ENCODE measurements around the gene MXI1. TPM values are rescaled to one million over a fixed set of nuclear protein-coding genes. Genes with fewer than 3 reads are reported as not detected.

Gene MXI1
- total and polyA plus RNA-seq, 2 donors (not counting 1 experiment from before 2014, with no cell fraction given), result 12.0 to 32.4 TPM

- H3K9me3 Mint-ChIP-seq (ENCODE audit: insufficient read depth), result no peaks in the 10 kb centered on the region
- Histone ChIP-seq H3K4me3 (ENCODE audit: control extremely low read depth in 1 of 5, extremely low read depth in 1 of 5, insufficient read depth in 1 of 5, low read depth in 2 of 5, low read length in 4 of 5) (no peak overlapping the region), H2AFZ (ENCODE audit: insufficient read depth, low read depth, low read length, poor library complexity, severe bottlenecking) (no peak overlapping the region), H3K9ac (ENCODE audit: low read length) (no peak overlapping the region), H3K27me3 (replicated peaks in 1 of 4; ENCODE audit: control extremely low read depth in 1 of 4, control insufficient read depth in 3 of 4, insufficient read depth in 4 of 4, low read length in 3 of 4) (peaks cover 0 to 60% (median 29%) of the 10 kb centered on the region in 4 experiments), H3K4me2 (replicated peaks; ENCODE audit: low read depth, low read length, poor library complexity, severe bottlenecking) (no peak overlapping the region), H3K36me3 (replicated peaks in 1 of 2; ENCODE audit: control extremely low read depth in 1 of 2, control insufficient read depth in 1 of 2, extremely low read depth in 1 of 2, insufficient read depth in 2 of 2, low read length in 1 of 2) (no peaks in the 10 kb centered on the region), H3K4me1 (ENCODE audit: control insufficient read depth in 2 of 2, insufficient read depth in 2 of 2, low read length in 2 of 2) (peaks cover 15 to 19% of the 10 kb centered on the region in 2 donors), H4K20me1 (ENCODE audit: control insufficient read depth, insufficient read depth, low read length, poor library complexity, severe bottlenecking) (no peaks in the 10 kb centered on the region), H3K27ac (ENCODE audit: low read length in 2 of 2) (no peak overlapping the region), H3K9me3 (ENCODE audit: control extremely low read depth in 1 of 3, control insufficient read depth in 2 of 3, insufficient read depth in 1 of 3, low read length in 2 of 3) (no peaks in the 10 kb centered on the region), H3K79me2 (ENCODE audit: control insufficient read depth, insufficient read depth, low read length) (no peaks in the 10 kb centered on the region)
- no peak overlapping the region for H3K27ac Mint-ChIP-seq
- POLR2A ChIA-PET, result no interaction called here
- H3K4me3 Mint-ChIP-seq, result no peak overlapping the region
- no peak for DNase-seq
- TF ChIP-seq EZH2 (IDR thresholded peaks at IDR 0.05; ENCODE audit: borderline replicate concordance, insufficient read depth, low read depth, low read length, poor library complexity, severe bottlenecking) (no peak), CTCF (IDR thresholded peaks at IDR 0.05) (no peak)
- WGBS (ENCODE audit: insufficient coverage), result 90% methylated on average over 3 of the region's 5 CpGs
- peaks cover 12% of the 10 kb centered on the region for H3K4me1 Mint-ChIP-seq
- CTCF ChIA-PET, result interaction anchor here (1.2 kb wide), 1 partner anchor 31 kb away, joined by 3 read pairs; no protein-coding TSS in a partner anchor
- peaks cover 68% of the 10 kb centered on the region for H3K27me3 Mint-ChIP-seq
- ATAC-seq (ENCODE audit: low read depth), result no peak
- intact Hi-C loops (cut with micrococcal nuclease), result no loop called here
Observed at GRCh38 chr10:110174816-110175215, 32.6 kb upstream of the MXI1 start.

GRCh38 chr10:110175406-110175805 lies 32.0 kb upstream of the MXI1 start:
- peaks cover 63% of the 10 kb centered on the region for H3K27me3 Mint-ChIP-seq
- CTCF ChIA-PET, result interaction anchor here (1.2 kb wide), 1 partner anchor 30 kb away, joined by 3 read pairs; no protein-coding TSS in a partner anchor
- no peaks in the 10 kb centered on the region for H3K9me3 Mint-ChIP-seq (ENCODE audit: insufficient read depth)
- H3K4me1 ChIP-seq (ENCODE audit: control insufficient read depth in 2 of 2, insufficient read depth in 2 of 2, low read length in 2 of 2), result peaks cover 15 to 17% of the 10 kb centered on the region in 2 donors
- peaks cover 0 to 54% (median 27%) of the 10 kb centered on the region in 4 experiments for H3K27me3 ChIP-seq (replicated peaks in 1 of 4; ENCODE audit: control extremely low read depth in 1 of 4, control insufficient read depth in 3 of 4, insufficient read depth in 4 of 4, low read length in 3 of 4)
- intact Hi-C loops (cut with micrococcal nuclease), result no loop called here
- DNase-seq (no peak), ATAC-seq (ENCODE audit: low read depth) (no peak)
- H2AFZ ChIP-seq (ENCODE audit: insufficient read depth, low read depth, low read length, poor library complexity, severe bottlenecking), result no peak overlapping the region
- no peaks in the 10 kb centered on the region for H3K79me2 ChIP-seq (ENCODE audit: control insufficient read depth, insufficient read depth, low read length)
- no peak overlapping the region for H3K4me3 Mint-ChIP-seq
- TF ChIP-seq EZH2 (IDR thresholded peaks at IDR 0.05; ENCODE audit: borderline replicate concordance, insufficient read depth, low read depth, low read length, poor library complexity, severe bottlenecking), result no peak
- no peaks in the 10 kb centered on the region for H4K20me1 ChIP-seq (ENCODE audit: control insufficient read depth, insufficient read depth, low read length, poor library complexity, severe bottlenecking)
- H3K9me3 ChIP-seq (ENCODE audit: control extremely low read depth in 1 of 3, control insufficient read depth in 2 of 3, insufficient read depth in 1 of 3, low read length in 2 of 3), result no peaks in the 10 kb centered on the region
- no peak overlapping the region for H3K27ac ChIP-seq (ENCODE audit: low read length in 2 of 2)
- H3K27ac Mint-ChIP-seq, result no peak overlapping the region
- no CpG with 5 or more reads among the region's 2 CpGs for WGBS (ENCODE audit: insufficient coverage)
- POLR2A ChIA-PET, result no interaction called here
- no peak overlapping the region for H3K9ac ChIP-seq (ENCODE audit: low read length)
- H3K4me2 ChIP-seq (replicated peaks; ENCODE audit: low read depth, low read length, poor library complexity, severe bottlenecking), result no peak overlapping the region
- H3K36me3 ChIP-seq (replicated peaks in 1 of 2; ENCODE audit: control extremely low read depth in 1 of 2, control insufficient read depth in 1 of 2, extremely low read depth in 1 of 2, insufficient read depth in 2 of 2, low read length in 1 of 2), result no peaks in the 10 kb centered on the region
- H3K4me3 ChIP-seq (ENCODE audit: control extremely low read depth in 1 of 5, extremely low read depth in 1 of 5, insufficient read depth in 1 of 5, low read depth in 2 of 5, low read length in 4 of 5), result no peak overlapping the region
- H3K4me1 Mint-ChIP-seq, result peaks cover 9% of the 10 kb centered on the region
